CD4-positive, CD25-positive, alpha-beta regulatory T cell (primary cell): Measurements from ENCODE around the gene INPP4A. TPM values are rescaled to one million over a fixed set of nuclear protein-coding genes. Genes with fewer than 3 reads are reported as not detected.

ENCODE experiments used
- ATAC-seq, 2 donors: fragments of 150-1000 bp; cut with Tn5 transposase; one replicate each; pipeline ENCODE4 v1.10.0; 2021; ENCODE audit warnings: low read depth in 2 of 2, moderate number of reproducible peaks in 2 of 2, moderate library complexity in 1 of 2
- DNase-seq, 3 donors: peaks; one replicate each; pipeline versions ENCODE4 v3.0.0 to v3.0.0-alpha.2; 2012 to 2022; ENCODE audit warnings: mixed read lengths in 1 of 3
- H3K27ac ChIP-seq: one replicate; pipeline ENCODE4 v1.7.0; 2013; ENCODE audit warnings: mild to moderate bottlenecking, low read length; ENCODE audit not compliant: insufficient read depth, poor library complexity, severe bottlenecking
- H3K27me3 ChIP-seq: one replicate; pipeline ENCODE4 v1.7.0; 2013; ENCODE audit warnings: low read length; ENCODE audit not compliant: control insufficient read depth, insufficient read depth
- H3K36me3 ChIP-seq: one replicate; pipeline ENCODE4 v1.7.0; 2013; ENCODE audit warnings: mild to moderate bottlenecking, low read length, moderate library complexity; ENCODE audit not compliant: control insufficient read depth, insufficient read depth
- H3K4me1 ChIP-seq: 2 replicates; pipeline ENCODE4 v1.7.0; 2013; ENCODE audit warnings: mild to moderate bottlenecking, low read length; ENCODE audit not compliant: insufficient read depth, control insufficient read depth, poor library complexity, severe bottlenecking
- H3K4me3 ChIP-seq: one replicate; pipeline ENCODE4 v1.7.0; 2013; ENCODE audit warnings: low read depth, mild to moderate bottlenecking, low read length, moderate library complexity
- H3K9me3 ChIP-seq, 2 experiments: 1 replicate in 1 of 2; 2 replicates in 1 of 2; pipeline ENCODE4 v1.7.0; 2013; ENCODE audit warnings: low read length in 2 of 2, mild to moderate bottlenecking in 1 of 2, moderate library complexity in 1 of 2; ENCODE audit not compliant: control insufficient read depth in 2 of 2
- H3K27ac Mint-ChIP-seq, 3 donors: one replicate each; pipeline ENCODE4 v1.8.0; 2020 to 2022; ENCODE audit warnings: mild to moderate bottlenecking in 3 of 3, mixed read lengths in 3 of 3, moderate library complexity in 2 of 3
- H3K27me3 Mint-ChIP-seq: one replicate; pipeline ENCODE4 v1.8.0; 2022; ENCODE audit warnings: mild to moderate bottlenecking, mixed read lengths
- H3K36me3 Mint-ChIP-seq: one replicate; pipeline ENCODE4 v1.8.0; 2020; ENCODE audit warnings: mixed read lengths
- H3K4me1 Mint-ChIP-seq, 4 donors: one replicate each; pipeline ENCODE4 v1.8.0; 2020 to 2022; ENCODE audit warnings: mixed read lengths in 4 of 4, mild to moderate bottlenecking in 1 of 4
- H3K4me3 Mint-ChIP-seq, 4 donors: one replicate each; pipeline ENCODE4 v1.8.0; 2020 to 2022; ENCODE audit warnings: mild to moderate bottlenecking in 4 of 4, mixed read lengths in 4 of 4, moderate library complexity in 3 of 4
- H3K9me3 Mint-ChIP-seq, 7 donors: one replicate each; pipeline ENCODE4 v1.8.0; 2020 to 2022; ENCODE audit warnings: mixed read lengths in 7 of 7, mild to moderate bottlenecking in 3 of 7, moderate library complexity in 2 of 7
- polyA plus RNA-seq, 4 donors: library from polyadenylated mRNA; unstranded; fragments of 300-500 nt; fragmentation: Illumina TruSeq; gene quantifications; one replicate each; pipeline ENCODE4 v1.2.3, GENCODE V29; 2021
- total RNA-seq: library from RNA; stranded (reverse); gene quantifications from one replicate; pipeline ENCODE4 v1.2.3, GENCODE V29; 2022

Gene INPP4A
- total and polyA plus RNA-seq, 5 donors from 2014 or later, result 27.9 to 106 (median 31.5) TPM

DNA sequence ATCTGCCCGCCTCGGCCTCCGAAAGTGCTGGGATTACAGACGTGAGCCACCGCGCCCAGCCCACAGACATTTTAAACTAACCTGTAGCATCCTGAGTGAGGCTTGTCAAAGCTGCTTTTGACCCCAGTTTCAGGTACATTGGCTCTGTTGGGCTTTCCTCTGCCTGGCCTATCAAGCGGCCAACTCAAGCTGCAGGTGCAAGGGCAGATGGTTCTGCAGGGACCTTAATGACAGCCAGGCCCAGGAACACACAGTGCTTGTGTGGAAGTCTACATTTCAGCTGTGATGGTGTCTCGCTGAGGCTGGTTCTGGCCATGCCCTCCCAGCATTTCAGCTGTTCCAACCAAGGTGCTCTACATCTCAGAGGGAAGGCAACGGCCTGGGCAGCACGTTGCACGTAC, 18.4 kb downstream of the INPP4A start:
- no peak for DNase-seq
- H3K36me3 Mint-ChIP-seq, result peaks cover 6% of the 10 kb centered on the region
- ATAC-seq, result no peak

DNA sequence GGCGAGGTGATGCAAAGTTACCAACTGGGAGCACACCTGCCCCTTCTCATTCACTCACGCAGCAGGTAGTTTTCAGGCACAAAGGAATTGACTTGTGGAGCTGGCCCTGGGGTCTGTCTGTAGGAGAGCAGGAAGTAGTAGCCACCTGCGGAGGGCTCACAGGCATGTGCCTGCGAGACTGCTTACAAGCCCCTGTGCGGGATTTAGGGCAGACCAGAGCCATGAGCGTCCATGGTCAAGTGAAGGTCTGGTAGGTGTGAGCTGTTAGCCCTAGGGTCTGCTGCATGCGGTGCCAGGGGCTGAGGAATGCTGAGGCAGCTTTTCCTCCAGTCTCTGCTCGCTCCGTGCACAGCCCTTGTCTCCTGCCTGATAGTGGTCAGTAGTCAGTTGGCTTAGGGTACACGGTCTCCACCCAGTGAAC, 18.9 kb downstream of the INPP4A start:
- DNase-seq, result peak in 1 of 3 donors; percentile 39
- Histone ChIP-seq H3K36me3 (no peaks in the 10 kb centered on the region), H3K4me3 (peak overlapping the region; percentile 73), H3K27me3 (no peaks in the 10 kb centered on the region), H3K9me3 (no peaks in the 10 kb centered on the region), H3K27ac (peak overlapping the region; percentile 88), H3K4me1 (peaks cover 100% of the 10 kb centered on the region)
- ATAC-seq, result no peak
- H3K27ac Mint-ChIP-seq, result peak overlapping the region; percentile 92 to 100 (median 95)
- no peaks in the 10 kb centered on the region for H3K27me3 Mint-ChIP-seq
- peaks cover 0 to 2% (median 0%) of the 10 kb centered on the region in 7 donors for H3K9me3 Mint-ChIP-seq
- peaks cover 40 to 95% (median 78%) of the 10 kb centered on the region in 4 donors for H3K4me1 Mint-ChIP-seq
- H3K4me3 Mint-ChIP-seq, result peak overlapping the region; percentile 80 to 90 (median 88)
- H3K36me3 Mint-ChIP-seq, result peaks cover 3% of the 10 kb centered on the region

More for the DNA sequence above, 18.4 kb downstream of the INPP4A start:
- H3K4me1 Mint-ChIP-seq, result peaks cover 44 to 95% (median 79%) of the 10 kb centered on the region in 4 donors
- peak overlapping the region; percentile 92 to 100 (median 95) for H3K27ac Mint-ChIP-seq
- H3K4me3 Mint-ChIP-seq, result peak overlapping the region; percentile 80 to 90 (median 88)
- H3K9me3 Mint-ChIP-seq, result peaks cover 0 to 2% (median 0%) of the 10 kb centered on the region in 7 donors
- no peaks in the 10 kb centered on the region for H3K27me3 ChIP-seq
- H3K36me3 ChIP-seq, result no peaks in the 10 kb centered on the region
- peak overlapping the region; percentile 73 for H3K4me3 ChIP-seq
- H3K27me3 Mint-ChIP-seq, result no peaks in the 10 kb centered on the region
- H3K9me3 ChIP-seq, result no peaks in the 10 kb centered on the region
- H3K27ac ChIP-seq, result peak overlapping the region; percentile 88
- peaks cover 100% of the 10 kb centered on the region for H3K4me1 ChIP-seq

DNA sequence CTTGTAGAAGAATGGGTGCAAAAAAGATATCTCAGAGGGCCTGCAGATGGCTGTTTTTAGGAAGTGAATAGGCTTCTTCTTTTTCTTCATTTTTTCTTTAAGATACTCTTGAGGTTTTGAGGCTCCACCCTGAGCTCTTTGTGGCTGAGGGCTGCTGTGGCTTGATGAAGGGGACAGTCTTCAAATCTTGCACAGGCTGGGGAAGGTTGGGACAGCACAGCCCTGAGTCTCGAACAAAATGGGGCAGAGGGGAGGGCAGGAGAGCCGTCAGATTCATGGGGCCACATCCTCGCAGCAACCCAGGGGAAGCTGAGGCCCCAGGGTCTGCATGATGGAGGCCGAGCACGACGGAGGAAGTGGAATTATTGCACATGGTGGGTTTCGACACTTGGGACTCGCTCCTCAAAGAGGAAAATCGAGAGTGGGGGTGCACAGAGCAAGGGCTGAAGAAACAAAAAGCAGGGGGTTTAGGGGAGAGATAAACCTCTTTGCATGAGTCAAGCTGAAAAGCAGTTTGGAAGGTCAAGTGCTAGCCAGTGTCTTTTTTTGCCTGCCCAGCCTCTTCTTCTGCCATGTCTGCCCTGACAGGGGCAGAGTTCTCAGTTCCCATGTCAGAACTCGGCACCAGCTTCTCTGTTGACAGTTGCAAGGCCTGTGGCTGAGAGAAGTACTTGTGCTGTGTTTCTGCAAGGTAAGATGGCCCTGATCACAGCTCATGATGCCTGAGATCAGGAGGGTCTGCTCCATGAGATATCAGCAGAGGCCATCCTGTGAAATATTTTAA, 19.5 kb downstream of the INPP4A start:
- Histone ChIP-seq H3K36me3 (no peaks in the 10 kb centered on the region), H3K9me3 (no peaks in the 10 kb centered on the region), H3K27me3 (no peaks in the 10 kb centered on the region), H3K4me1 (peaks cover 100% of the 10 kb centered on the region), H3K27ac (peak overlapping the region; percentile 88), H3K4me3 (peak overlapping the region; percentile 73)
- Mint-ChIP-seq H3K27ac (peak overlapping the region; percentile 92 to 100 (median 95)), H3K4me3 (peak overlapping the region; percentile 80 to 90 (median 88)), H3K9me3 (peaks cover 0 to 2% (median 0%) of the 10 kb centered on the region in 7 donors), H3K36me3 (peaks cover 5% of the 10 kb centered on the region), H3K4me1 (peaks cover 39 to 95% (median 77%) of the 10 kb centered on the region in 4 donors), H3K27me3 (no peaks in the 10 kb centered on the region)
- peak; percentile 23 to 27 for ATAC-seq
- DNase-seq, result peak in 2 of 3 donors; percentile 56 to 82

GRCh38 chr2:98464772-98465310, 20.2 kb downstream of the INPP4A start:
- H3K9me3 ChIP-seq, result no peaks in the 10 kb centered on the region
- no peaks in the 10 kb centered on the region for H3K27me3 Mint-ChIP-seq
- H3K27me3 ChIP-seq, result no peaks in the 10 kb centered on the region
- peaks cover 98% of the 10 kb centered on the region for H3K4me1 ChIP-seq
- peak; percentile 29 to 30 for ATAC-seq
- peak overlapping the region; percentile 88 for H3K27ac ChIP-seq
- peaks cover 5% of the 10 kb centered on the region for H3K36me3 Mint-ChIP-seq
- peak overlapping the region; percentile 92 to 100 (median 95) for H3K27ac Mint-ChIP-seq
- H3K9me3 Mint-ChIP-seq, result peaks cover 0 to 2% (median 0%) of the 10 kb centered on the region in 7 donors
- H3K36me3 ChIP-seq, result no peaks in the 10 kb centered on the region
- DNase-seq, result peak in 2 of 3 donors; percentile 48 to 81
- H3K4me3 ChIP-seq, result peak overlapping the region; percentile 73
- peaks cover 34 to 95% (median 75%) of the 10 kb centered on the region in 4 donors for H3K4me1 Mint-ChIP-seq
- peak overlapping the region; percentile 80 to 90 (median 88) for H3K4me3 Mint-ChIP-seq

DNA sequence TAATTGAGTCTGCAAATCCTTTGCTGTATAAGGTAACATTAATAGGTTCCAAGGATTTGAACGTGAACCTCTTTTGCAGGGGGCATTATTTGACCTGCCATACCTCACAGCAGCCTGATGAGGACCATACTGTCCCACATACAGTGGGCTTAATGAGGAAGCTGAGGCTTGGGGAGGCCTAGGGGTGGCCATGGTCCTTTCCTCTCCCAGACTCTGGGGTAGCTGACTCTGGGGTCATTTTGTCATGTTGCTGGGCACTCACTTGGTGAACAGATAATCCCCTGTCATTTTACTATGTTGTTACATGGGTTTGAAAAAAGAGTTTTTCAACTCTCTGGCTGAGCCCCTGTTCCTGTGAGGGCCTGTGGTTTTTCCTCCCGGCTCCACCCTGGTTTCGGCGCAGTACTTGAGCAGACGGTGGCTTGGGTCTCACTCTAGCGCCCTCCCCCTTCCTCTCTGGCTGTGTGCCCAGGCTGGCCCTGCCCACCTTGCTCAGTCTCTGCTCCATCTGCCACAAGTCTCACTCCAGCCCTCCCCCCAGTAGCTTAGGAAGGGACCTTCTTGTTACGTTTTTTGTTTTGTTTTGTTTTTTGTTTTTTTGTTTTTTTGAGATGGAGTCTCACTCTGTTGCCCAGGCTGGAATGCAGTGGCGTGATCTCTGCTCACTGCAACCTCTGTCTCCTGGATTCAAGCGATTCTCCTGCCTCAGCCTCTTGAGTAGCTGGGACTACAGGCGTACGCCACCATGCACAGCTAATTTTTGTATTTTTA, 21.0 kb downstream of the INPP4A start:
- H3K27ac ChIP-seq, result peak overlapping the region; percentile 88
- DNase-seq, result peak; percentile 68 to 94 (median 73)
- H3K4me3 ChIP-seq, result peak overlapping the region; percentile 73
- peak overlapping the region; percentile 80 to 90 (median 88) for H3K4me3 Mint-ChIP-seq
- H3K4me1 ChIP-seq, result peaks cover 98% of the 10 kb centered on the region
- no peaks in the 10 kb centered on the region for H3K27me3 Mint-ChIP-seq
- H3K9me3 ChIP-seq, result no peaks in the 10 kb centered on the region
- peak; percentile 65 to 70 for ATAC-seq
- no peaks in the 10 kb centered on the region for H3K36me3 ChIP-seq
- H3K27ac Mint-ChIP-seq, result peak overlapping the region; percentile 92 to 100 (median 95)
- no peaks in the 10 kb centered on the region for H3K27me3 ChIP-seq
- peaks cover 5% of the 10 kb centered on the region for H3K36me3 Mint-ChIP-seq
- H3K4me1 Mint-ChIP-seq, result peaks cover 29 to 95% (median 71%) of the 10 kb centered on the region in 4 donors
- peaks cover 0 to 2% (median 0%) of the 10 kb centered on the region in 7 donors for H3K9me3 Mint-ChIP-seq

DNA sequence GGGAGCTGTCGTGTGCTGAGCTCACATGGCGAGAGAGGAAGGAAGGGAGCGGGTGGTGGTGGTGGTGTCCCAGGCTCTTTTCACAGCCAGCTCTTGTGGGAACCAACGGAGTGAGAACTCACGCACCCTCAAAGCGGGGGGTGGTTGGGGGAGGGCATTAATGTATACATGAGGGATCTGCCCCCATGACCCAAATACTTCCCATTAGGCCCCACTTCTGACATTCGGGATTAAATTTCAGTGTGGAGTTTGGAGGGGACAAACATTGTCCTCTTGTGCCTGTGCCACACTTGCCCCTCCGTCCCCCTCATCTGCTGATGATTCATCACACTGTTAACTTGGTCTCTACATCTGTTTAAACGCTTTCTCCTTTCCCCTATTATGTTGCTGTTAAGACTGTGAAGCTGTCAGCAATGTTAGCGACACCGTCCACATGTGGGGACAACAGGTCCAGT, 22.5 kb downstream of the INPP4A start:
- Histone ChIP-seq H3K36me3 (no peaks in the 10 kb centered on the region), H3K27me3 (no peaks in the 10 kb centered on the region), H3K9me3 (no peaks in the 10 kb centered on the region), H3K27ac (peak overlapping the region; percentile 88), H3K4me1 (peaks cover 98% of the 10 kb centered on the region), H3K4me3 (peak overlapping the region; percentile 73)
- Mint-ChIP-seq H3K27me3 (no peaks in the 10 kb centered on the region), H3K27ac (peak overlapping the region; percentile 92 to 100 (median 95)), H3K4me1 (peaks cover 29 to 95% (median 71%) of the 10 kb centered on the region in 4 donors), H3K9me3 (no peaks in the 10 kb centered on the region), H3K4me3 (peak overlapping the region; percentile 80 to 90 (median 88)), H3K36me3 (peaks cover 8% of the 10 kb centered on the region)
- ATAC-seq (no peak), DNase-seq (no peak)

- Histone ChIP-seq H3K4me1 (peaks cover 98% of the 10 kb centered on the region), H3K36me3 (no peaks in the 10 kb centered on the region), H3K27me3 (no peaks in the 10 kb centered on the region), H3K4me3 (peak overlapping the region; percentile 73), H3K9me3 (no peaks in the 10 kb centered on the region), H3K27ac (peak overlapping the region; percentile 88)
- Mint-ChIP-seq H3K27ac (peak overlapping the region in 2 of 3 donors; percentile 92 to 95), H3K4me3 (peak overlapping the region in 3 of 4 donors; percentile 61 to 89 (median 88)), H3K27me3 (no peaks in the 10 kb centered on the region), H3K9me3 (no peaks in the 10 kb centered on the region), H3K36me3 (peaks cover 12% of the 10 kb centered on the region), H3K4me1 (peaks cover 33 to 97% (median 76%) of the 10 kb centered on the region in 4 donors)
- ATAC-seq, result no peak
- DNase-seq, result no peak
These were observed 23.0 kb downstream of the INPP4A start for GRCh38 chr2:98467652-98468051.
